NCI-H1105 (cell line): ENCODE measurements around the gene HTR7.
"Not testable (repeated sequence)": the region's sequence is repeated elsewhere in the genome, so short reads cannot be mapped to it uniquely, and the experiment has no call there.

Experiments
- DNase-seq: peaks from one replicate; lab custom pipeline; 2025; lab: John Stamatoyannopoulos, UW

The HTR7 gene

GRCh38 chr10:90857635-90858460, at the start of gene HTR7:
Gene HTR7, minus strand, starts transcription at chr10:90858039. Its CDS starts 368 bp downstream, at chr10:90857671.
- DNase-seq: no peak

- DNase-seq: no peak
These were observed 48.8 kb upstream of the HTR7 start for GRCh38 chr10:90906596-90906995.

GRCh38 chr10:90905925-90906324, 48.1 kb upstream of the HTR7 start:
- DNase-seq: no peak

GRCh38 chr10:90896916-90897315, 39.1 kb upstream of the HTR7 start:
- DNase-seq: not testable (repeated sequence)

GRCh38 chr10:90893190-90893589, 35.4 kb upstream of the HTR7 start:
- DNase-seq: no peak

GRCh38 chr10:90890347-90890746, 32.5 kb upstream of the HTR7 start:
- no peak for DNase-seq

GRCh38 chr10:90889636-90890035, 31.8 kb upstream of the HTR7 start:
- DNase-seq: no peak

GRCh38 chr10:90888387-90888786, 30.5 kb upstream of the HTR7 start:
- DNase-seq: no peak

GRCh38 chr10:90887555-90887954, 29.7 kb upstream of the HTR7 start:
- no peak for DNase-seq

GRCh38 chr10:90885176-90885575, 27.3 kb upstream of the HTR7 start:
- no peak for DNase-seq

GRCh38 chr10:90884431-90884830, 26.6 kb upstream of the HTR7 start:
- DNase-seq: no peak

GRCh38 chr10:90880059-90880719, 22.4 kb upstream of the HTR7 start:
- DNase-seq: not testable (repeated sequence)

GRCh38 chr10:90879062-90879461, 21.2 kb upstream of the HTR7 start:
- no peak for DNase-seq

GRCh38 chr10:90872648-90873020, 14.8 kb upstream of the HTR7 start:
- DNase-seq: no peak

- no peak for DNase-seq
These were observed 14.2 kb upstream of the HTR7 start, which contains the start of gene RPP30 for GRCh38 chr10:90871766-90872647. Gene RPP30, plus strand, starts transcription at chr10:90871974. Its CDS starts 13 bp downstream, at chr10:90871987.

- no peak for DNase-seq
These were observed 13.5 kb upstream of the HTR7 start for GRCh38 chr10:90871279-90871765.

GRCh38 chr10:90866050-90866598, 8.3 kb upstream of the HTR7 start:
- no peak for DNase-seq

GRCh38 chr10:90865401-90865800, 7.6 kb upstream of the HTR7 start:
- DNase-seq: no peak

GRCh38 chr10:90862908-90863514, 5.2 kb upstream of the HTR7 start:
- no peak for DNase-seq

- no peak for DNase-seq
These were observed 3.0 kb upstream of the HTR7 start for GRCh38 chr10:90860790-90861189.

- DNase-seq: no peak
These were observed 1.5 kb upstream of the HTR7 start for GRCh38 chr10:90859321-90859751.
